Measurements from ENCODE around the gene NRARP.

Gene NRARP

GRCh38 chr9:137253717-137254623, 48.1 kb downstream of the NRARP start:
- H2AFZ ChIP-seq (ENCODE audit: low read depth, low read length): no peak overlapping the region
- H3K9ac ChIP-seq (ENCODE audit: low read length): peak overlapping the region; percentile 93
- H3K36me3 ChIP-seq (replicated peaks; ENCODE audit: low read depth, low read length): peaks cover 10% of the 10 kb centered on the region
- peak overlapping the region; percentile 91 for H3K4me2 ChIP-seq (ENCODE audit: low read length)
- 0 out of 2 replicates have a peak, but pooled peaks cover 6% of the 10 kb centered on the region for H4K20me1 ChIP-seq (ENCODE audit: insufficient read depth, low read length)
- H3K4me1 ChIP-seq (ENCODE audit: low read length): peaks cover 33% of the 10 kb centered on the region
- no peaks in the 10 kb centered on the region for H3K27me3 ChIP-seq (ENCODE audit: low read depth, low read length)
- no peaks in the 10 kb centered on the region for H3K9me3 ChIP-seq (ENCODE audit: insufficient read depth, low read length)
- peaks cover 31% of the 10 kb centered on the region for H3K79me2 ChIP-seq (ENCODE audit: low read length)
- H3K27ac ChIP-seq (ENCODE audit: low read length): peak overlapping the region; percentile 58
- TF ChIP-seq CTCF (IDR thresholded peaks at IDR 0.05; ENCODE audit: low read depth, low read length) (no peak), EZH2phosphoT487 (IDR thresholded peaks at IDR 0.05; ENCODE audit: low read depth) (no peak)
- peak overlapping the region; percentile 88 for H3K4me3 ChIP-seq (ENCODE audit: low read length)

GRCh38 chr9:137252555-137253506, 49.2 kb downstream of the NRARP start:
- peaks cover 33% of the 10 kb centered on the region for H3K4me1 ChIP-seq (ENCODE audit: low read length)
- H2AFZ ChIP-seq (ENCODE audit: low read depth, low read length): no peak overlapping the region
- H4K20me1 ChIP-seq (ENCODE audit: insufficient read depth, low read length): 0 out of 2 replicates have a peak, but pooled peaks cover 6% of the 10 kb centered on the region
- H3K9me3 ChIP-seq (ENCODE audit: insufficient read depth, low read length): no peaks in the 10 kb centered on the region
- TF ChIP-seq EZH2phosphoT487 (IDR thresholded peaks at IDR 0.05; ENCODE audit: low read depth): no peak
- no peak for TF ChIP-seq CTCF (IDR thresholded peaks at IDR 0.05; ENCODE audit: low read depth, low read length)
- peak overlapping the region; percentile 93 for H3K9ac ChIP-seq (ENCODE audit: low read length)
- no peaks in the 10 kb centered on the region for H3K27me3 ChIP-seq (ENCODE audit: low read depth, low read length)
- peaks cover 27% of the 10 kb centered on the region for H3K79me2 ChIP-seq (ENCODE audit: low read length)
- H3K4me3 ChIP-seq (ENCODE audit: low read length): peak overlapping the region; percentile 88
- H3K36me3 ChIP-seq (replicated peaks; ENCODE audit: low read depth, low read length): peaks cover 6% of the 10 kb centered on the region
- peak overlapping the region; percentile 91 for H3K4me2 ChIP-seq (ENCODE audit: low read length)
- H3K27ac ChIP-seq (ENCODE audit: low read length): peak overlapping the region; percentile 58

- Histone ChIP-seq H3K9me3 (ENCODE audit: insufficient read depth, low read length) (no peaks in the 10 kb centered on the region), H4K20me1 (ENCODE audit: insufficient read depth, low read length) (0 out of 2 replicates have a peak, but pooled peaks cover 6% of the 10 kb centered on the region), H3K4me3 (ENCODE audit: low read length) (peak overlapping the region; percentile 88), H2AFZ (ENCODE audit: low read depth, low read length) (no peak overlapping the region), H3K4me2 (ENCODE audit: low read length) (peak overlapping the region; percentile 91), H3K36me3 (replicated peaks; ENCODE audit: low read depth, low read length) (peaks cover 6% of the 10 kb centered on the region), H3K27me3 (ENCODE audit: low read depth, low read length) (no peaks in the 10 kb centered on the region), H3K79me2 (ENCODE audit: low read length) (peaks cover 23% of the 10 kb centered on the region), H3K27ac (ENCODE audit: low read length) (no peak overlapping the region), H3K9ac (ENCODE audit: low read length) (no peak overlapping the region), H3K4me1 (ENCODE audit: low read length) (peaks cover 33% of the 10 kb centered on the region)
- TF ChIP-seq EZH2phosphoT487 (IDR thresholded peaks at IDR 0.05; ENCODE audit: low read depth) (no peak), CTCF (IDR thresholded peaks at IDR 0.05; ENCODE audit: low read depth, low read length) (no peak)
Measured at GRCh38 chr9:137251490-137252268, 50.4 kb downstream of the NRARP start.
